Measurements from ENCODE around the gene MYRFL.

- TF ChIP-seq POLR2A (IDR thresholded peaks at IDR 0.05; ENCODE audit: low read length) (no peak), GATA1 (IDR thresholded peaks at IDR 0.05; ENCODE audit: low read depth, low read length) (no peak)
Observed at GRCh38 chr12:69986114-69986513, 161.1 kb downstream of the MYRFL start.
